DMS 273 (cell line): Measurements from ENCODE around the gene RXRA.

Source experiments
- DNase-seq: peaks from one replicate; lab custom pipeline; 2025; ENCODE audit not compliant: unreplicated experiment; lab: John Stamatoyannopoulos, UW

RXRA gene

GRCh38 chr9:134380542-134381271, 54.5 kb downstream of the RXRA start:
- no peak for DNase-seq

GRCh38 chr9:134381272-134381661, 55.0 kb downstream of the RXRA start:
- DNase-seq, result no peak

- DNase-seq, result peak; percentile 17
These were observed 55.6 kb downstream of the RXRA start for GRCh38 chr9:134381671-134382516.

- no peak for DNase-seq
These were observed 56.5 kb downstream of the RXRA start for GRCh38 chr9:134382733-134383132.

GRCh38 chr9:134383148-134383547, 56.9 kb downstream of the RXRA start:
- DNase-seq, result no peak

- DNase-seq, result no peak
These were observed 58.7 kb downstream of the RXRA start for GRCh38 chr9:134384811-134385479.

DNA sequence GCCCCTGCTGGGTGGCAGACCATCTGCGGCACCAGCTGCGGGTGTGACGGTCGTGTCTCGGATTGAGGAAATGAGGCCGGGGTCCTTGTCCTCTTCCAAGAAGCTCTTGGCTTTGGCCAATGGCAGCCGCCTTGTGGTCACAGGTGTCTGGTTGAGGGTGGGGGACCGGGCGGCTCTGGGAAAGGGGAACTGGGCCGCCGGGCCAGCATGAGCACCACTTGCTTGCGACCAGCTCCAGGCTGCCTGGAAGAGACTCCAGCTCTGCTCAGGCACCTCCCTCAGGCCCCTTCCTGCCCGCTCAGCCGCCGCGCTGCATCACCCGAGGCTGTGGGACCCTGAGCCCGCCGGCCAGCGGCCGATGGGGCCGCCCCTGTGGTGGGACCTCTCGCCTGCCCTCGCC, 59.7 kb downstream of the RXRA start:
- no peak for DNase-seq

- DNase-seq, result peak; percentile 61
These were observed 60.9 kb downstream of the RXRA start for GRCh38 chr9:134386951-134387831.

DNA sequence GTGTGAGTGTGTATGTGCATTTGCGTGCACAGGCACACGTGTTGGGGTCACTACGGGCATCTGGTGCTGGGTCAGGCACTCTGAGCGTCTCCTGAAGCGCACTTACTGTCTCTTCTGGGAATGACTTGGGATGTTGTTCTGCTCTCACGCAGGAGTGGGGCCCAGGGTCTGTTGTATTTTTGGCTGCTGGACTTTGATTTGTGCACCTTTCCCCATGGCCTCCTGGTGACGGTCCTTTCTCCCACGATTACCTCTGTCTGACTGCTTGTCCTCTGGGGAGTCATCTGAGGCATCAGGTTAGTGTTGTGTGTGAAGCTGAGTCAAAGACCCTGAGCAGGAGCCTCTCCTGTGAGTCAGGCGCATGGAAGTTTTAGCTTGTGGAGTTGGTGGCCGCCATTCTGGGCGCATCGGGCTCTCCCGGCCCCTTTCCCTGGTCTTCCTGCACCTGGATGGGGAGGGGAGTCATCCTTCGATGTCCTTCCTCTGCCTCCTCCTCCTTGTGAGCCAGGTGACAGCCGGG, 62.1 kb downstream of the RXRA start:
- DNase-seq, result no peak

DNA sequence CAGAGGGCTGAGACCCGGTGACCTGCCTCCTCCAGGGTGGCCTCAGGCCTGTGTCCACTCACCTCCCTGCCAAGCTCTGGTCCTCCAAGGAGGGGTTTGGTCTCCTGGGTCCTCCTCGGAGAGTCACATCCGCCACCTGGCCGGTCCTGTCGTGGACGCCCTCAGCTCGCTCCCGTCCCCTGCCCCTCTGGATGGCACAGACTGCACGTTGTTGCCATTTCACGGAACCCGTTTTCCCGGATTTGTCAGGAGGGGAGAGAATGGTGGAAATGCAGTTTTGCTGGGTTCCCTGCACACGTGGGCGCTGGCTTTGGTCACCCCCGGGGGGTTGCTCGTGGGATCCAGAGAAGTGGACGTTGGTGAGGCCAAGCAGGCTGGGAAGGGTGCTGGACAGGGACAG, 62.7 kb downstream of the RXRA start:
- DNase-seq, result no peak

- DNase-seq, result no peak
These were observed 63.4 kb downstream of the RXRA start for GRCh38 chr9:134389642-134390041.

GRCh38 chr9:134390537-134390936, 64.3 kb downstream of the RXRA start:
- no peak for DNase-seq

DNA sequence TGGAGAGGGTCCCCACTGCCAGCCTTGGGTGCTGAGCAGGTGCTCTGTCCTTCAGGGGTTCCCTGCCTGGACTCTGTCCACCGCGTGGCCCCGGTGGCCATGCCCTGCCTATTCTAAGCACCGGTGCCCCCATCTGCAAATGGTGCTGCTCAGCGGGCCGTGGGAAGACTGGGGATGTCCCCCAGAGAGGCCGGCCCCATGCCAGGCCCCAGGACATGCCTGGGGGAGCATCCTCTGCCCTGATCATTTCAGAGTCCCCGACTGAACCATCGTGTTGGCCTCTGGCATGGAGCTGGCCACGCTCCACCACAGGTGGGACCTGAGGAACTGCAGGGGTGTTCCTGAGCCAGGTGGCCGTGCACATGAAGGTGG, 64.7 kb downstream of the RXRA start:
- DNase-seq, result no peak

- no peak for DNase-seq
These were observed 65.3 kb downstream of the RXRA start for GRCh38 chr9:134391319-134392231.

GRCh38 chr9:134392900-134393299, 66.6 kb downstream of the RXRA start:
- DNase-seq, result no peak

- no peak for DNase-seq
These were observed 67.5 kb downstream of the RXRA start for GRCh38 chr9:134393582-134394280.

GRCh38 chr9:134395002-134395517, 68.8 kb downstream of the RXRA start:
- DNase-seq, result no peak

DNA sequence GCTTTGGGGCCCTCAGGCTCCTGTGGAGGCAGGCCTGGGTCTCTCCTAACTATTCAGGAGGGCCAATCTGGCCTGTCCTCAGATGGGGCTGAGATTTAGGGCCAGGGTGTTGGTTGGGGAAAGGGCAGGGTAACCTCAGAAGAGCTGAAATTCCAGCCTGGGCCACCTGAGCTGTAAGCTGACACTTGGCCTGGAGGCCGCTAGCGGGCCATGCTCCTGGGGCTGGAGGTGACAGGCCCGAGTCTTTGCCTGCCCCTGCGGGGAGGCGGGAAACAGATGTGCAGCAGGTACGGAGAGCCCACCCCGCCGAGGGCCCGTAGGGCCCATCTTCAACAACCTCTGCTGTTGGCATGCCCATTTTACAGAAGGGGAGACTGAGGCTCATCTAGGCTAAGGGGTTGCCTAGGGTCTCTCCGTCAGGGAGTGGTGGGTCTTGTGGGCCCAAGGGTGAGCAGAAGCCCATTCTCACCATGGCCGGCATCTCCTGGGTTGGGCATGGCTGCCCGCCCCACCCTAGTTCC, 69.5 kb downstream of the RXRA start:
- no peak for DNase-seq
